Left ventricle myocardium superior (tissue), 1 donor: Measurements from ENCODE around the gene MARCOL. TPM values are rescaled to one million over a fixed set of nuclear protein-coding genes. Genes with fewer than 3 reads are reported as not detected.
A peak's percentile ranks its signal among the peaks of the same experiment; 100 is the strongest.
"Not testable (repeated sequence)": the region's sequence is repeated elsewhere in the genome, so short reads cannot be mapped to it uniquely, and the experiment has no call there.

Experiments
- ATAC-seq: fragments of 200-7000 bp; cut with Tn5 transposase; one replicate; pipeline ENCODE4 v1.9.1; 2020; ENCODE audit warnings: mild to moderate bottlenecking, moderate library complexity
- DNase-seq: peaks from one replicate; pipeline ENCODE4 v3.0.0-alpha.2; 2020
- intact Hi-C: fragments of 100-400 bp; cut with micrococcal nuclease; formaldehyde crosslinking; loops from one replicate; pipeline ENCODE4 v1.11.0; 2022
- total RNA-seq: library from RNA; stranded (reverse); fragmentation: NEBNext Ultra II Directional; extraction: Animal tissue kit (Norgen Biotek cat#: 25700); gene quantifications from one replicate; pipeline ENCODE4 v1.2.1, GENCODE V29; 2021
- donor health status: DM: no; HTN: yes; CAD: no; lungs with severe emphysema.

Gene MARCOL
- total RNA-seq, 1 donor from 2014 or later: not detected

DNA sequence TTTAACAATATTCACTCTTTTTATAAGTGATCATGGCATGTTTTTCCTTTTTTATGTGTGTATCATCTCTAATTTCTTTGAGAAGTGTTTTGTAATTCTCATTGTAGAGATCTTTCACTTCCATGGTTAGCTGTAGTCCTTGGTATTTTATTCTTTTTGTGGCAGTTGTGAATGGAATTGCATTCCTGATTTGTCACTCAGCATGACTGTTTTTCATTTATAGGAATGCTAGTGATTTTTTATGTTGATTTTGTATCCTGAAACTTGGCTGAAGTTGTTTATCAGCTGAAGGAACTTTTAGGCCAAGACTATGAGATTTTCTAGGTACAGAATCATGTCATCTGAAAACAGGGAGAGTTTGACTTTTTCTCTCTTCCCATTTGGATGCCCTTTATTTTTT is 17.1 kb downstream of the MARCOL start:
- ATAC-seq (no peak), DNase-seq (no peak)
- intact Hi-C loops: no loop called here

DNA sequence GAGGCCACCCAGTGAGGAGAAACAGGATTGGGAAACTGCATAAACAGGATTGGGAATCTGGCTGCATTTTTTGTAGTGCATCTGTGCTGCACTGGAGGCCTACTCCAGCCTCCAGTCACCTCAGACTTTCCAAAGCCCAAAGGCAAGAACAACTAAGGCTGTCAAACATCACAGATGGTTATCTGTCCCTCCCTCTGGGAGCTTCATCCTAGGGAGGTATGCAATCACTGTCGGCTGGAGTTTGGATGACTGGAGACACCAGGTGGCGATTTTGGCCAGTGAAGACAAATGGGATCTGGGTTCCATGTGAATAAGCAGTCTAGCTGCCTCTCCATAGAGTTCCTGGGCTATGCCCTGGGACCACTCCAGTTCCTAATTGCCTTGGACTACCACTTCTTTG is 21.0 kb downstream of the MARCOL start:
- intact Hi-C loops: no loop called here
- DNase-seq: no peak
- no peak for ATAC-seq

DNA sequence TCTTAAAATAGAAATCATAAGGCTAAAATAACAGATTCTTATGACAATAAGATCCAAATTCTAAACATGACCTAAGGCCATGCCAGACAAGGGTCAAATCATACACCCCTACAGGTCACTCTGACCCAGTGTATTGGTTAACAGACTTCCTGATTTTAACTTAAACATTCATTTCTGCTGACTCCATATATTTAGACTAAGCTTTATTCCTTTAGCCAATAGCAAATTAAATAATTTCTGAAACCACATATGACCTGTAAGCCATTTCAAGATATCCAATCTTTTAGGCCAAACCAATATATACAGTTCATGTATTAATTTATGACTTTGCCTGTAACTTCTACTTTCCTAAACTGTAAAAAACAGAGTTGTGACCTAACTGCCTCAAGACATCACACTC is 22.9 kb downstream of the MARCOL start:
- ATAC-seq: no peak
- intact Hi-C loops: no loop called here
- no peak for DNase-seq

DNA sequence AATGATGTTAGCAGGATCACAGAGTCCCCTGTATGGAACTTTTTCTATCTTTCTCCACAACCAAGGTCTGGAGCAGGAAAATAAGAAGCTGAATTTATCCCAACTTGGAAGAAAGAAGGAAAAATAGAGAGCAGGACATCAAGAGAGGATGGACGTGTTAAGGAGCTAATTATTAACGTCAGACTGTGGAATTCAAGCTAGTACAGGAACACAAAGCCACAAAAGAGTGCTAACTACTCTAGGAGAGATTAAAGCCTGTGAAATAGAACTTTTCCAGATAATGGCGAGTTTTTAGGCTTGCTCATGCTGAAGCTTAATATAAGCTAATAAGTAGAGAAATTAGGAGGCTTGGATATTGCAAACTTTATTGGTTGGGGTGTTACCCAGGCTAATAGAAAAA is 29.6 kb downstream of the MARCOL start:
- DNase-seq (no peak), ATAC-seq (no peak)
- intact Hi-C loops: no loop called here

DNA sequence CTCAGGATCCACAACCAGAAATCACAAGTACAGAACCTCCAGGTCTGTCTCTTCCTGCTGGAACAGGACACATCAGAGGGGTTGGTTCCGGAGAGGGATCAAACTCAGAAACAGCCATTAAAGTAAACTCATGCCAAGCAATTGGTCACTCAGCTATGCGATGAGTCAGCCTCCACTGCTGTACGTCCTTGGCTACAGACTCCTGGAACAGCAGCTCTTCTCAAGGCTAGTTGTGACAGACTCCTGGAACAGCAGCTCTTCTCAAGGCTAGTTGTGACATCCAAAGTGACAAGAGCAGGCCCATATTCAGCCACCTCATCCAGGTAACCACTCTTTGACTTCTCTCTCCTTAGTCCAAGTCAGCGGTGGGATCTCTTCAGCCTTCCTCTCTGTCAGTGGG is 30.2 kb downstream of the MARCOL start, which contains the start of gene SPINK13:
SPINK13 (plus strand) TSS at position 229 of the 400 bp plus-strand sequence. CDS start 1,279 bp downstream, outside the sequence.
- ATAC-seq (peak; percentile 24), DNase-seq (no peak)
- intact Hi-C loops: no loop called here

- intact Hi-C loops, ATAC-seq, DNase-seq: not testable (repeated sequence)
These were observed 36.8 kb downstream of the MARCOL start for GRCh38 chr5:148275129-148275528.

- intact Hi-C loops, DNase-seq, ATAC-seq: not testable (repeated sequence)
These were observed 42.6 kb downstream of the MARCOL start for GRCh38 chr5:148280893-148281292.

GRCh38 chr5:148281336-148281735 is 43.0 kb downstream of the MARCOL start:
- ATAC-seq, DNase-seq, intact Hi-C loops: not testable (repeated sequence)

DNA sequence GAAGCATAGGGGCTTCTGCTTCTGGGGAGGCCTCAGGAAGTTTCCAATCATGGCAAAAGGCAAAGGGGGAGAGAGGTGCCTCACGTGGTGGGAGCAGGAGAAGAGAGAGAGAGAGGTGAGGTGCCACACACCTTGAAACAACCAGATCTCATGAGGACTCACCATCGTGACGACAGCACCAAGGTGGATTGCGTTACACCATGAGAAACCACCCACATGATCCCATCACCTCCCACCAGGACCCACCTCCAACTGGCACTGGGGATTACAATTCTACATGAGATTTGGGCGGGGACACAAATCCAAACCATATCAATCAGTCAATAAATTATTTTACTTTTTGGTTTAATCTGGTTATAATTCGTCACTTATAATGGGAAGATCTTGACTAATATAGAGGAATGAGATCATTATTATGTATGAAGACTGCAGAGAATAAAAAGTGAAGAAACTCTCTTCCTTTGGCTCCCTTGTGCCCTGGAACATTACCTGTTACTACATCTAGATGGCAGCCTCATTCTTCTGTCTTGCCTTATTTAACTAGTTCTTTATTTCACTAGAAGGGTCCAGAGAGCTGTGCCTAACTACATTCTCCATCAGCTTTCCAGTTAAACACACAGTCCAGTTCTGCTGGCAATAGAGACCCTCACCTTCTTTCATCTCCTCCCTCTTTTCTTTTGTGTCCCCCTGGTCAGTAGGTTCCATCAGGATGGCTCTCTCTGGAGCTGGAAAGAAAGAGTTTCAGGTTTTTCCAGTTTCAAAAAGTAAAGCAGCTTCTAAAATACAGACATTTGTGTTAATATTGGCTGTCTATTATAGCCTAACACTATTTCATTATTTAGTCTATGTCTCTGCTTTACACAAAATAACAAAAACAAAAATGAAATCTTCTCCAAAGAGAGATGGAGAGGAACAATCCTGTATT is 52.2 kb downstream of the MARCOL start:
- ATAC-seq: peak; percentile 65
- DNase-seq: no peak
- intact Hi-C loops: no loop called here

Other genes with a start within 250 kb of the MARCOL start
- gene SPINK5, start 174.5 kb upstream of the MARCOL start, total RNA-seq: 0.22 TPM
- not detected for gene SPINK14, start 70.0 kb upstream of the MARCOL start, total RNA-seq
- not detected for gene SPINK6, start 35.5 kb upstream of the MARCOL start, total RNA-seq
- gene SPINK13, start 30.3 kb downstream of the MARCOL start, total RNA-seq: not detected
- gene SPINK7, start 73.9 kb downstream of the MARCOL start, total RNA-seq: not detected
- gene SPINK9, start 97.0 kb downstream of the MARCOL start, total RNA-seq: 0.57 TPM
- 41.2 TPM for gene FBXO38, start 145.4 kb downstream of the MARCOL start, total RNA-seq